Osteoblast (primary cell): ENCODE measurements around the gene FKBP1A. TPM values are rescaled to one million over a fixed set of nuclear protein-coding genes. Genes with fewer than 3 reads are reported as not detected.

Experiments
- DNase-seq: peaks from one replicate; pipeline ENCODE4 v3.0.0; 2011; ENCODE audit warnings: low spot score, mixed read lengths; ENCODE audit not compliant: insufficient read length; ENCODE audit errors: missing footprints
- H2AFZ ChIP-seq: 2 replicates; pipeline ENCODE4 v1.6.0; 2011; ENCODE audit warnings: mild to moderate bottlenecking, low read length
- H3K27ac ChIP-seq: 2 replicates; pipeline ENCODE4 v1.5.1; 2011; ENCODE audit warnings: mild to moderate bottlenecking, low read depth, low read length, moderate library complexity
- H3K27me3 ChIP-seq: 2 replicates; pipeline ENCODE4 v1.6.0; 2012; ENCODE audit warnings: mild to moderate bottlenecking, control low read depth, inconsistent platforms, low read length, moderate library complexity; ENCODE audit not compliant: insufficient read depth
- H3K36me3 ChIP-seq: 2 replicates; pipeline ENCODE4 v1.5.1; 2011; ENCODE audit warnings: mild to moderate bottlenecking, low read length, control low read depth, moderate library complexity; ENCODE audit not compliant: insufficient read depth
- H3K4me1 ChIP-seq: 2 replicates; pipeline ENCODE4 v1.5.1; 2011; ENCODE audit warnings: mild to moderate bottlenecking, low read length, control low read depth, moderate library complexity; ENCODE audit not compliant: insufficient read depth
- H3K4me2 ChIP-seq: 2 replicates; pipeline ENCODE4 v1.6.0; 2011; ENCODE audit warnings: mild to moderate bottlenecking, low read length; ENCODE audit not compliant: insufficient read depth
- H3K4me3 ChIP-seq: fragments of 200-600 bp; sonication (generic); 3 replicates; pipeline ENCODE4 v1.5.1; 2012; ENCODE audit warnings: mild to moderate bottlenecking, low read length, inconsistent platforms; ENCODE audit not compliant: insufficient read depth
- H3K79me2 ChIP-seq: 2 replicates; pipeline ENCODE4 v1.6.0; 2012; ENCODE audit warnings: mild to moderate bottlenecking, low read length, control low read depth, inconsistent platforms; ENCODE audit not compliant: insufficient read depth
- H3K9me3 ChIP-seq: 2 replicates; pipeline ENCODE4 v1.5.1; 2011; ENCODE audit warnings: low read depth, low read length, control low read depth
- H4K20me1 ChIP-seq: 2 replicates; pipeline ENCODE4 v1.6.0; 2012; ENCODE audit warnings: mild to moderate bottlenecking, low read length, control low read depth; ENCODE audit not compliant: insufficient read depth
- total RNA-seq: library from RNA; depleted of rRNA; stranded (reverse); fragments of >200 nt; gene quantifications from 2 replicates; pipeline ENCODE4 v1.2.3, GENCODE V29; 2012
- TF ChIP-seq, protein P1 (sequence below): IDR thresholded peaks from 2 replicates; pipeline ENCODE4 v1.5.1; 2011; ENCODE audit warnings: mild to moderate bottlenecking, low read depth, low read length, moderate library complexity; ENCODE audit errors: extremely low read depth

Gene FKBP1A
- total RNA-seq, 1 donor = 154 TPM

- no peaks in the 10 kb centered on the region for H4K20me1 ChIP-seq
- peaks cover 12% of the 10 kb centered on the region for H3K4me1 ChIP-seq
- no peak overlapping the region for H3K4me2 ChIP-seq
- H2AFZ ChIP-seq = no peak overlapping the region
- no peaks in the 10 kb centered on the region for H3K9me3 ChIP-seq
- peak; percentile 57 for DNase-seq
- peak overlapping the region; percentile 46 for H3K27ac ChIP-seq
- H3K79me2 ChIP-seq = no peaks in the 10 kb centered on the region
- TF ChIP-seq, protein P1, sequence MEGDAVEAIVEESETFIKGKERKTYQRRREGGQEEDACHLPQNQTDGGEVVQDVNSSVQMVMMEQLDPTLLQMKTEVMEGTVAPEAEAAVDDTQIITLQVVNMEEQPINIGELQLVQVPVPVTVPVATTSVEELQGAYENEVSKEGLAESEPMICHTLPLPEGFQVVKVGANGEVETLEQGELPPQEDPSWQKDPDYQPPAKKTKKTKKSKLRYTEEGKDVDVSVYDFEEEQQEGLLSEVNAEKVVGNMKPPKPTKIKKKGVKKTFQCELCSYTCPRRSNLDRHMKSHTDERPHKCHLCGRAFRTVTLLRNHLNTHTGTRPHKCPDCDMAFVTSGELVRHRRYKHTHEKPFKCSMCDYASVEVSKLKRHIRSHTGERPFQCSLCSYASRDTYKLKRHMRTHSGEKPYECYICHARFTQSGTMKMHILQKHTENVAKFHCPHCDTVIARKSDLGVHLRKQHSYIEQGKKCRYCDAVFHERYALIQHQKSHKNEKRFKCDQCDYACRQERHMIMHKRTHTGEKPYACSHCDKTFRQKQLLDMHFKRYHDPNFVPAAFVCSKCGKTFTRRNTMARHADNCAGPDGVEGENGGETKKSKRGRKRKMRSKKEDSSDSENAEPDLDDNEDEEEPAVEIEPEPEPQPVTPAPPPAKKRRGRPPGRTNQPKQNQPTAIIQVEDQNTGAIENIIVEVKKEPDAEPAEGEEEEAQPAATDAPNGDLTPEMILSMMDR = no peak
- no peaks in the 10 kb centered on the region for H3K27me3 ChIP-seq
- H3K36me3 ChIP-seq = no peaks in the 10 kb centered on the region
- H3K4me3 ChIP-seq = no peak overlapping the region
Measured at GRCh38 chr20:1434571-1435336, 41.9 kb upstream of the FKBP1A start.

- Histone ChIP-seq H3K36me3 (no peaks in the 10 kb centered on the region), H3K4me1 (peaks cover 12% of the 10 kb centered on the region), H3K4me2 (no peak overlapping the region), H4K20me1 (no peaks in the 10 kb centered on the region), H2AFZ (no peak overlapping the region), H3K27me3 (no peaks in the 10 kb centered on the region), H3K27ac (no peak overlapping the region), H3K4me3 (no peak overlapping the region), H3K79me2 (no peaks in the 10 kb centered on the region), H3K9me3 (no peaks in the 10 kb centered on the region)
- no peak for DNase-seq
- TF ChIP-seq, protein P1 = no peak
Measured at GRCh38 chr20:1431158-1431557, 38.3 kb upstream of the FKBP1A start.

GRCh38 chr20:1430004-1430451, 37.2 kb upstream of the FKBP1A start:
- no peak overlapping the region for H3K4me3 ChIP-seq
- H3K27ac ChIP-seq = peak overlapping the region; percentile 67
- no peaks in the 10 kb centered on the region for H3K36me3 ChIP-seq
- H3K4me2 ChIP-seq = peak overlapping the region; percentile 11
- no peaks in the 10 kb centered on the region for H3K79me2 ChIP-seq
- no peak for DNase-seq
- H3K27me3 ChIP-seq = no peaks in the 10 kb centered on the region
- TF ChIP-seq, protein P1 = no peak
- peaks cover 9% of the 10 kb centered on the region for H3K4me1 ChIP-seq
- no peaks in the 10 kb centered on the region for H4K20me1 ChIP-seq
- H2AFZ ChIP-seq = no peak overlapping the region
- no peaks in the 10 kb centered on the region for H3K9me3 ChIP-seq

DNA sequence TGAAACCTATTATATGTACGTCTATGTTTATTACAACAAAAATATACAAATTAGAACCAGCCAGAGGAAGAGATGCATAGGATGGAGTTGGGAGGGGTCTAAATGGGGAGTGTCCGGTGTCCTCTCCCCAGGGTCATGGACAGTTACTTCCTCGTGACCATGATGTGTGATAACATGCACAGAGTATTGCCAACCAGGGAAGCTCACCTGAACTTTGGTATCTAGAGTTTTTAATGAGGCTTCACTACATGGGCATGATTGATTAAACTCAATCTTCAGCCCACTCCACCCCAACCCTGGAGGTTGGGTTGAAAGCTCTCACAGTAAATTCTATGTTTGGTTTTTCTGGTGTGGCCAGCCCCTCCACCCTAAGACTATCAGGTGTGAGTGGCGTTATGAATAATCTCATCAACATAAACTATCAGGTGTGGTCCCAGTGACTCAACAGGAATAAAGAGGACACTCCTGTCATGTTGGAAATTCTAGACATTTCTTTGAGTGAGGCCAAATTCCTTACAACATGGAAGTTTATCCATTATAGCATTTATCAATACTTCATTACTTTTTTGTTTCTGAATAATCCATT, 36.4 kb upstream of the FKBP1A start:
- Histone ChIP-seq H3K4me2 (no peak overlapping the region), H3K4me3 (no peak overlapping the region), H3K79me2 (no peaks in the 10 kb centered on the region), H3K4me1 (peaks cover under 1% of the 10 kb centered on the region), H2AFZ (no peak overlapping the region), H4K20me1 (no peaks in the 10 kb centered on the region), H3K27me3 (no peaks in the 10 kb centered on the region), H3K27ac (peak overlapping the region; percentile 67), H3K9me3 (no peaks in the 10 kb centered on the region), H3K36me3 (no peaks in the 10 kb centered on the region)
- TF ChIP-seq, protein P1 = no peak
- DNase-seq = no peak
